HG03432 (cell line): Measurements from ENCODE around the gene SP5.
"Not testable (repeated sequence)": the region's sequence is repeated elsewhere in the genome, so short reads cannot be mapped to it uniquely, and the experiment has no call there.

Experiments
- ATAC-seq: cut with Tn5 transposase; IDR thresholded peaks from one replicate; pipeline ENCODE4 v1.9.1; 2021; ENCODE audit warnings: mild to moderate bottlenecking, moderate library complexity; ENCODE audit not compliant: unreplicated experiment

Gene SP5

GRCh38 chr2:170737406-170737805, 22.3 kb downstream of the SP5 start:
- ATAC-seq = no peak

- ATAC-seq = no peak
Measured at GRCh38 chr2:170737821-170738220, 22.7 kb downstream of the SP5 start.

- no peak for ATAC-seq
Measured at GRCh38 chr2:170739048-170739447, 23.9 kb downstream of the SP5 start.

GRCh38 chr2:170739507-170740046, 24.4 kb downstream of the SP5 start:
- ATAC-seq = no peak

GRCh38 chr2:170740660-170741059, 25.5 kb downstream of the SP5 start:
- no peak for ATAC-seq

GRCh38 chr2:170742000-170742399, 26.9 kb downstream of the SP5 start:
- no peak for ATAC-seq

- ATAC-seq = no peak
Measured at GRCh38 chr2:170742896-170743529, 27.9 kb downstream of the SP5 start.

- no peak for ATAC-seq
Measured at GRCh38 chr2:170743530-170744239, 28.5 kb downstream of the SP5 start.

- no peak for ATAC-seq
Measured at GRCh38 chr2:170744248-170745002, 29.3 kb downstream of the SP5 start.

GRCh38 chr2:170745305-170745704, 30.2 kb downstream of the SP5 start:
- no peak for ATAC-seq

GRCh38 chr2:170747921-170748320, 32.8 kb downstream of the SP5 start:
- ATAC-seq = no peak

- not testable (repeated sequence) for ATAC-seq
Measured at GRCh38 chr2:170751555-170751954, 36.4 kb downstream of the SP5 start.

GRCh38 chr2:170761572-170761971, 46.4 kb downstream of the SP5 start:
- no peak for ATAC-seq

GRCh38 chr2:170762760-170763159, 47.6 kb downstream of the SP5 start:
- no peak for ATAC-seq

GRCh38 chr2:170763232-170763631, 48.1 kb downstream of the SP5 start:
- ATAC-seq = no peak

GRCh38 chr2:170764880-170765261, 49.7 kb downstream of the SP5 start:
- no peak for ATAC-seq

GRCh38 chr2:170766693-170767092, 51.6 kb downstream of the SP5 start:
- ATAC-seq = no peak
